Tibial nerve (tissue), 4 donors: ENCODE measurements around the gene KXD1. TPM values are rescaled to one million over a fixed set of nuclear protein-coding genes. Genes with fewer than 3 reads are reported as not detected.
A peak's percentile ranks its signal among the peaks of the same experiment; 100 is the strongest.

Experiments used
- DNase-seq, 2 donors: peaks; one replicate each; pipeline ENCODE4 v3.0.0-alpha.2; 2019; ENCODE audit warnings: low spot score in 2 of 2
- H3K27ac ChIP-seq, 4 donors: fragments of 200-600 bp; sonication (generic) in 3 of 4; one replicate each; pipeline ENCODE4 v1.5.1; 2017 to 2019; ENCODE audit warnings: mild to moderate bottlenecking in 1 of 4
- H3K27me3 ChIP-seq, 2 donors: fragments of 200-600 bp; sonication (generic) in 1 of 2; one replicate each; pipeline versions ENCODE4 v1.5.1 to v1.6.0; 2017 to 2019
- H3K36me3 ChIP-seq, 3 donors: fragments of 200-600 bp; sonication (generic); one replicate each; pipeline ENCODE4 v1.5.1; 2018 to 2019
- H3K4me1 ChIP-seq, 4 donors: fragments of 200-600 bp; sonication (generic) in 3 of 4; one replicate each; pipeline ENCODE4 v1.5.1; 2017 to 2019
- H3K4me3 ChIP-seq, 4 donors: fragments of 200-600 bp; sonication (generic) in 3 of 4; one replicate each; pipeline ENCODE4 v1.5.1; 2017 to 2019; ENCODE audit warnings: mild to moderate bottlenecking in 1 of 4, moderate library complexity in 1 of 4
- H3K9me3 ChIP-seq, 4 donors: fragments of 200-600 bp; sonication (generic) in 3 of 4; one replicate each; pipeline ENCODE4 v1.5.1; 2017 to 2019
- CTCF ChIP-seq, 5 experiments: fragments of 200-600 bp in 3 of 5; fragments of 450-650 bp in 2 of 5; sonication (generic) in 3 of 5; IDR thresholded peaks; one replicate each; pipeline ENCODE4 v1.5.1; 2016 to 2019; ENCODE audit warnings: antibody characterized with exemption in 5 of 5, mild to moderate bottlenecking in 3 of 5, moderate library complexity in 2 of 5
- EP300 ChIP-seq, 2 donors: sonication (generic); formaldehyde crosslinking; IDR thresholded peaks; one replicate each; pipeline ENCODE4 v1.6.1; 2017; ENCODE audit warnings: antibody characterized with exemption in 2 of 2, mild to moderate bottlenecking in 1 of 2
- POLR2A ChIP-seq, 2 donors: fragments of 450-650 bp; IDR thresholded peaks; one replicate each; pipeline ENCODE4 v1.6.1; 2017; ENCODE audit warnings: antibody characterized with exemption in 2 of 2, mild to moderate bottlenecking in 2 of 2, moderate library complexity in 2 of 2
- WGBS, 2 donors: methylation state at CpG; one replicate each; pipeline ENCODE4 v1.1.5; 2018; 5-methylcytosine and 5-hydroxymethylcytosine counted together
- total RNA-seq, 4 donors: library from RNA; depleted of rRNA; stranded (reverse); fragments of >200 nt; gene quantifications; one replicate each; pipeline ENCODE4 v1.1.0, GENCODE V29; 2016

Gene KXD1
- total RNA-seq, 4 donors from 2014 or later, result 122 to 298 (median 167) TPM

GRCh38 chr19:18514800-18515682, 42.6 kb upstream of the KXD1 start:
- H3K9me3 ChIP-seq, result no peaks in the 10 kb centered on the region
- WGBS, 2 donors, result 35 to 40% methylated on average over 16 of the region's 17 CpGs
- H3K27me3 ChIP-seq, result no peaks in the 10 kb centered on the region
- DNase-seq, result peak in 1 of 2 donors; percentile 39
- TF ChIP-seq EP300 (IDR thresholded peaks at IDR 0.05), result peak in 1 of 2 donors; percentile 50
- no peak for TF ChIP-seq CTCF (IDR thresholded peaks at IDR 0.05)
- TF ChIP-seq POLR2A (IDR thresholded peaks at IDR 0.05), result no peak
- H3K4me1 ChIP-seq, result peaks cover 0 to 67% (median 28%) of the 10 kb centered on the region in 4 donors
- peak overlapping the region in 3 of 4 donors; percentile 24 to 75 (median 46) for H3K27ac ChIP-seq
- no peaks in the 10 kb centered on the region for H3K36me3 ChIP-seq
- H3K4me3 ChIP-seq, result no peak overlapping the region

DNA sequence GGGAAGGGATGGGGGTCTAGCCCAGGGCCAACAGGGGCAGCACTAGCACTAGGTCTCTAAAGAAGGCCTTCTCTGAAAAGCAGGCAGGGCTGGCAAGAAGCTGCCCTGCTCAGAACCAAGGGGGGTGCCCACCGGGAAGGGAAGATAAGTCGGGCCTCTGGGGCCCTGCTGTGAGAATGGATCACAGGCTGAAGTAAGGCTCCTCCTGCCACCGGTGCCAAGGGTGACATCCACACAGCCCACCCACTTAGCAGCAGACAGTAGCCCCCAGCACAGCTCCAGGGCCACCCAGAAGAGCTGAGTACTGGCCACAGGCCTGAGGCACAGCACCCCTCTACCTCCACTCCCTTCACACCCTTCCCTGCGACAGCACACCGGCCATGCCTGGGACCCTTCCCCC, 41.7 kb upstream of the KXD1 start:
- Histone ChIP-seq H3K9me3 (no peaks in the 10 kb centered on the region), H3K4me3 (no peak overlapping the region), H3K4me1 (peaks cover 0 to 69% (median 29%) of the 10 kb centered on the region in 4 donors), H3K27me3 (no peaks in the 10 kb centered on the region), H3K27ac (peak overlapping the region in 2 of 4 donors; percentile 15 to 75), H3K36me3 (no peaks in the 10 kb centered on the region)
- no peak for DNase-seq
- no peak for TF ChIP-seq POLR2A (IDR thresholded peaks at IDR 0.05)
- no peak for TF ChIP-seq CTCF (IDR thresholded peaks at IDR 0.05)
- TF ChIP-seq EP300 (IDR thresholded peaks at IDR 0.05), result no peak
- 74 to 82% methylated on average over 4 to 5 of the region's 5 CpGs for WGBS, 2 donors

GRCh38 chr19:18517606-18518005, 40.1 kb upstream of the KXD1 start:
- H3K9me3 ChIP-seq, result no peaks in the 10 kb centered on the region
- no peak overlapping the region for H3K4me3 ChIP-seq
- no peaks in the 10 kb centered on the region for H3K36me3 ChIP-seq
- peaks cover 0 to 71% (median 29%) of the 10 kb centered on the region in 4 donors for H3K4me1 ChIP-seq
- no peaks in the 10 kb centered on the region for H3K27me3 ChIP-seq
- DNase-seq, result no peak
- TF ChIP-seq CTCF (IDR thresholded peaks at IDR 0.05) (no peak), POLR2A (IDR thresholded peaks at IDR 0.05) (no peak), EP300 (IDR thresholded peaks at IDR 0.05) (no peak)
- no peak overlapping the region for H3K27ac ChIP-seq
- 90 to 98% methylated on average over 4 of the region's 4 CpGs for WGBS, 2 donors

GRCh38 chr19:18518639-18519038, 39.0 kb upstream of the KXD1 start:
- 96 to 99% methylated on average over 9 of the region's 9 CpGs for WGBS, 2 donors
- Histone ChIP-seq H3K4me1 (peaks cover 0 to 69% (median 29%) of the 10 kb centered on the region in 4 donors), H3K27ac (peak overlapping the region in 2 of 4 donors; percentile 97 to 99), H3K9me3 (no peaks in the 10 kb centered on the region), H3K27me3 (no peaks in the 10 kb centered on the region), H3K36me3 (no peaks in the 10 kb centered on the region), H3K4me3 (no peak overlapping the region)
- DNase-seq, result no peak
- TF ChIP-seq POLR2A (IDR thresholded peaks at IDR 0.05) (no peak), EP300 (IDR thresholded peaks at IDR 0.05) (no peak), CTCF (IDR thresholded peaks at IDR 0.05) (no peak)
